Fibroblast of skin of right quadriceps (primary cell): ENCODE data around the gene DLX3.

ENCODE experiments used
- DNase-seq: peaks from one replicate; pipeline ENCODE4 v3.0.0-alpha.2; 2013

DLX3 gene

DNA sequence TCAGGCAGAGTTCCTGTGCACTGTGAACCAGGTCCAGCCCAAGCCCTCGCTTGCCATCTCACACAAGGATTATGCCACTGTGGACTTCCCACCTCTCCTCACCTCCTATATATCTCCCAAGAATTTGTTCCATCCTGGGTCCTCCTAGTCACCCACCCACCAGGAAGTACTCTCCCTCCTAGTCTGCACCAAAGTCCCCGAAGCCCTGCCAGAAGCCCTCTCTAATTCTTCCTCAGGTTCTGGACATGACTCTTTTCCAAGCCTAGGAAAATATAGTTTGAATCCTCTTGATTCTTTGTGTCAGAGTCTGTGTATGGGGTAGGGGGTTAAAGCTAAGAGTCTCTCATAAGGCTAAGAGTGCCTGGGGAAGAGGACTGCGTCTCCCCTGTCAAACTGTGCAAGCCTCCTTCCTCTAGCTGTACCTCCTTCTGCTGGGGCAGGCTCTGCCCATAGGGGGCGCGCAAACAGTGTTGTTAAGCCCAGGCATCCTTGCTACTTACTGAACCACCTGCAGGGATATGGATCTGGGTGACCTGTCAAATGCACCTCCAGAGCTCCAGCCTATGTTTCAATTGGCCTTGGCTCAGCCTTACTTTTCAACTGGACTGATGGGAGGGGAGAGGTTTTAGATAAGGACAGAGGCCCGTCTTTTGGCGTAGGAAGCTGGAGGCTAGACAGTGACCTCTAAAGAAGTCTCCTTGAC lies 42.7 kb downstream of the DLX3 start:
- peak; percentile 53 for DNase-seq

DNA sequence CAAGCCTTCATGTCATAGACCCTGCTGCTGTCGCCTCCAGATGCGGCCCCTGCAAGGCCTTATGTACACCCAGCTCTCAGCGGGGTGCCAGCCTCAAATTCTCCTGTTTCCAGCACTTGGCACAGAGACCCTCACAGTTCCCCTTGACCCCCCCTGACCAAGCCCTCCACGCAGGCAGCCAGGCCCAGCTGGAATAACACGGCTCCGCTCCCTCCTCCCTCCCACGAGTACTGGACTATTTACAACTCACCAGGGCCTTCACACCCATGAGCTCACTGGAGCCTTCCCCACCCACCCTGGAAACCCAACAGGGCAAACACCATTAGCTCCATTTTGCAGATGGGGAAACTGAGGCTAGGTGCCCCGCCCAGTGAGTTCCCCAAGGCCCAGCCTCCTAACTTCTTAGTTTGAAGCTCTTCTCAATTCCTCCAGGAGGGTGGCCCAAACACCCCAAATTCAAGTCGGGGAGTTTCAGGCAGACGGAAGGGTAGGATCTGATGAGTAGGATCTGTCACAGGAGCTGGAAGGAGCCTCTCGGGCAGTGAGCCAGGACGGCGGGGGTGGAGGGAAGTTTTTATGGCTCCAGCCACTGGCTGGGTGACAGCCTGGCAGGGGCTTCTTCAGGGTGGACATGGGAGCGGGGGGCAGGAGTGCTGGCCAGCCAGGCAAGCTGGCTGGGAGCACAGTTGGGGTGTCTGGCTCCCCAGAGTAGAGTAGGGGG lies 43.5 kb downstream of the DLX3 start:
- peak; percentile 17 for DNase-seq

DNA sequence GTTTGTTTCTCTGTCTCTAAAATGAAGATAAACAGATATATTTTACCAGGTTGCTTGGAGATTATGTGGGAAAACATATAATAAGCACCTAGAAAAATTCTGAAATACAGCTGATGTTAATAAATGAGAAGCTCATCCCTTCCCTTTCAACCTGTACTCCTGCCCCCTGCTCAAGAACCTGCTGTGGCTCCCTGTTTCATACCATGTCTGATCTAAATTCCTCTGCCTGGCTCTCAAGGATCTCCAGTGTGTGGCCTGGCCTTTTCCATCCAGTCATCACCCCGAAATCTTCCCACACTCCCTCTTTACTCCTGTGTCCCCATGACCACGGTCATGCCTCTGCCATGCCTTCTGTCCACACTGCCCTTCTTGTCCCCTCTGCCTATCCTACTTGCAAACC lies 45.4 kb downstream of the DLX3 start:
- DNase-seq = no peak

DNA sequence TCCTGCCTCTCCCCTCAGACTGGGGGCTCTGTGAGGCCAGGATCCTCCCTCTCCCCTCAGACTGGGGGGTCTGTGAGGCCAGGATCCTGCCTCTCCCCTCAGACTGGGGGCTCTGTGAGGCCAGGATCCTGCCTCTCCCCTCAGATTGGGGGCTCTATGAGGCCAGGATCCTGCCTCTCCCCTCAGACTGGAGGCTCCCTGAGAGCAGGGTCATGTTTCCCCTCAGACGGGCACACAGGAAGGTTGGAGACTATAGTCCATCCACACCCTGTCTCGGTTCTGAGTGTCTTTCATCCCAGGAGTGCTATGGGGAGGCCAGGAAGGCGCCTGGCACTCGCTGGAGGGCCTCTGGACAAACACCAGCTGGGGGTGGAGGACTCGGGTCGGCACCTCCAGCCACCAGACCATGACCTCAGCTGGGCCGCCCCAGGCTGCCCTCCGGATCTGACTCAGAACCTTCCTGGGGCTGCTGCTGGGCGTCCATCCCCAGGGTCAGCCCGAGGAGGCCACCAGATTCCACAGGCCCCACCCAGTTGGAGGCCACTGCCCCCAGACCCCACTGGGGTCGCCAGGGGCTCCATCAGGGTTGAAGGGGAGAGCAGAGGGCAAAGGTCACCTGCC lies 48.0 kb downstream of the DLX3 start:
- no peak for DNase-seq

GRCh38 chr17:49946208-49946607 lies 48.8 kb downstream of the DLX3 start:
- no peak for DNase-seq

DNA sequence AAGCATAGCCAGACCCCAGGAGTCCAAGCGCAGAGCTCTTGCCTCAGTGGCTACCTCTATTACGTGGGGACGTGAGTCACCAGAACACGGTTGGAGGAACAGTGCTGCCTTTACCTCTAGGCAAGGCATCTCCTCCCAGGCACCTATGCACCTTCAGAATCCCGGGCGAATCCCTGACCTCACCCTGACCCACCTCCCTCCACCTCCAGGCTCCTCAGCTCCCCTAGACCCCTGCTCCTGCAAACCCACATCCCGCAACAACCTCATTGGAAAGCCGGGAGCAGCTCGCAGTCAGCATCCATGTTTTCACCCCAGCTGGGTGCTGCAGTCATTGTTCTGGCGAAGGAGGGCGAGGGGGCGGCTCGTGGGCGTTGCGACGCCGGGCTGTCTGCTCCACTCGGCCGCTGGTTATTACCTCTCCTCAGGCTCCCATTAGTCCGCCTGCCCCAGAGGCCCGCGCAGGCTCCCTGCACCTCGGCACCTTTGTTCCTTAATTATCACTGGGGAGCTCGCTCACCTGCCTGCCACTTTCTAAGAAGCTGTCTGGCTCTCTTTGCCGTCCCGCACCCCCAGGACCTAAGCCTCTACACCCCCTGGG lies 50.7 kb downstream of the DLX3 start:
- DNase-seq = no peak

DNA sequence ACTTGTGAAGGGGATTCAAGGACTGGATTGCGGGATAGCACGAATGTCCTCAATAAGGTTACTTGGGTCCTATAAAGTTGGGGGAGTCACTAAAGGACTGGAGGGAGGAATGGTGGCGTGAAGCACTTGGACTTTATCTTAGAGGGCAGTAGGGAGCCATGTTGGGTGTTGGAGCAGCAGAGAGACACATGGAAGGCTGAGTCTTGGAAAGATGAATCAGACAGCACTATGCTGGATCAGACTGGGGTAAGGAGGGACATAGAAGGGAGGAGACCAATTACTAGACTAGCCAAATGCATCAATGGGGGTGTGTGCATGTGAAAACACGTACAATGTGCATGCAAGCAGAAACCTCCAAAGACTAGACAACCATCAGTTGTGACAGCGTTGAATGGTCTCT lies 52.1 kb downstream of the DLX3 start:
- no peak for DNase-seq

DNA sequence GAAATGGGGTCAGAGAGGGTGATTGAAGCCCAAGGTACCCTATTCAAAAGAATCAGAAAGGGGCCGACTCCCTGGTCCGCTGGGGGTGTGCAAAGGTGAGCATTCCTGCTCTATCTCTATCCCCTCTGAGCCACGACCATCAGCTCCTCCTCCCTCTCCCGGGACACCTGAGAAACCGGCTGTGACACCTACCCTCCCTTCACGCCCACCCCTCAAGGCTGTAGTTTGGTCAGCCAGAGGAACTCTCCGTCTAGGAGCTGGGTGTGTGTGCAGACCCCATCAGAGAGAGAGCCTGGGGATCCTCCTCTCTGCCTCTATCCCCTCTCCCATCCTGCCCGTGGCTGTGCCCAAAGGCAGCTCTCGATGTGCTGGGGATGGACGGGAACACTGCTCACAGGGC lies 53.6 kb downstream of the DLX3 start:
- no peak for DNase-seq
